ENCODE results near the gene CCDC112.

- no peak for TF ChIP-seq CTCF (IDR thresholded peaks at IDR 0.05)
- TF ChIP-seq ZFX (IDR thresholded peaks at IDR 0.05; ENCODE audit: borderline replicate concordance), result no peak
Observed at GRCh38 chr5:115265220-115265619, 31.2 kb downstream of the CCDC112 start.

Data from 22Rv1 (cell line).